ENCODE results near the gene GALNT14. TPM values are rescaled to one million over a fixed set of nuclear protein-coding genes. Genes with fewer than 3 reads are reported as not detected.

Gene GALNT14
- total RNA-seq, 4 donors from 2014 or later, result 0.15 to 0.62 (median 0.35) TPM; not detected in 1

DNA sequence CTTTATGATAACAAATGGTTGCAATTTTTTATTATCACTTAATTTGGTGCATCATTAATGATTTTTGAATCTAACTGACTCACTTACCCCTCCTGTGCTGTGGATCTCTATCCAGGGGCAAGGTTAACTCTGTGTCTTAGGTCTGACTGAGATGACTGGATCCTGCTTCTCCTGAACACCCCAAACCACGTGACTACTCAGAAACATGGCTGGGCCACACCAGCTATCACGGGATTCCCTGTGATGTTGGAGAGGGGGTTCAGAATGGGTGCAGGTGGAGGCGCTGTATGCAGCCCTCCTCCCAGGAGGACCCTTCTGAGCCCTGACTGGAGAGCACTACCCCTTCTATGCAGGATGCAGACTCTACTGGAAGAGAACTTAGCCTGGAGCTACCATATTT lies 178.6 kb downstream of the GALNT14 start:
- 81% methylated on average over 3 of the region's 3 CpGs; no CpG with 5 or more reads in 1 of the 2 donors for WGBS, 2 donors (ENCODE audit: low coverage in 1 of 2)
- no peak overlapping the region for H3K4me3 ChIP-seq
- ATAC-seq, result no peak
- no peaks in the 10 kb centered on the region for H3K9me3 ChIP-seq
- no peak overlapping the region for H3K27ac ChIP-seq
- H3K4me1 ChIP-seq, result peaks cover 0 to 11% (median 0%) of the 10 kb centered on the region in 3 donors
- no peaks in the 10 kb centered on the region for H3K36me3 ChIP-seq
- H3K27me3 ChIP-seq, result peaks cover 8% of the 10 kb centered on the region
- TF ChIP-seq POLR2A (IDR thresholded peaks at IDR 0.05) (no peak), POLR2AphosphoS5 (IDR thresholded peaks at IDR 0.05) (no peak), EP300 (IDR thresholded peaks at IDR 0.05) (no peak)
- TF ChIP-seq, protein P1, sequence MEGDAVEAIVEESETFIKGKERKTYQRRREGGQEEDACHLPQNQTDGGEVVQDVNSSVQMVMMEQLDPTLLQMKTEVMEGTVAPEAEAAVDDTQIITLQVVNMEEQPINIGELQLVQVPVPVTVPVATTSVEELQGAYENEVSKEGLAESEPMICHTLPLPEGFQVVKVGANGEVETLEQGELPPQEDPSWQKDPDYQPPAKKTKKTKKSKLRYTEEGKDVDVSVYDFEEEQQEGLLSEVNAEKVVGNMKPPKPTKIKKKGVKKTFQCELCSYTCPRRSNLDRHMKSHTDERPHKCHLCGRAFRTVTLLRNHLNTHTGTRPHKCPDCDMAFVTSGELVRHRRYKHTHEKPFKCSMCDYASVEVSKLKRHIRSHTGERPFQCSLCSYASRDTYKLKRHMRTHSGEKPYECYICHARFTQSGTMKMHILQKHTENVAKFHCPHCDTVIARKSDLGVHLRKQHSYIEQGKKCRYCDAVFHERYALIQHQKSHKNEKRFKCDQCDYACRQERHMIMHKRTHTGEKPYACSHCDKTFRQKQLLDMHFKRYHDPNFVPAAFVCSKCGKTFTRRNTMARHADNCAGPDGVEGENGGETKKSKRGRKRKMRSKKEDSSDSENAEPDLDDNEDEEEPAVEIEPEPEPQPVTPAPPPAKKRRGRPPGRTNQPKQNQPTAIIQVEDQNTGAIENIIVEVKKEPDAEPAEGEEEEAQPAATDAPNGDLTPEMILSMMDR (IDR thresholded peaks at IDR 0.05), result no peak

DNA sequence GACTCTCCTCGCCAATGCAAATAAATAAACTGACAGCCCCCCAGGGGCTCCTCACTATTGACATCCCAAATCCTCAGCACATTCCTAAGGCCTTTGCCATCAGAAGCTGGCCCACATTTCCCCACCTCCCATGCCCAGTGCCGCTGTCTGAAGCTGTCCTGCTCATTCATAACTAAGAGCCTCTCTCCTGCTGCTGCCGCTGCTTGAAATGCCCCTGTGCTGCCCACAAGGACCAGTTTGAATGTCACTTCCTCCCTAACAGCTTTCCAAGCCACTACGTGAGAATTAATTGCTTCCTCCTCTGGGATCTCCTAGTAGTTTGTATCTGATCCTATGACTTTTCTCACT lies 179.3 kb downstream of the GALNT14 start:
- H3K9me3 ChIP-seq, result no peaks in the 10 kb centered on the region
- peaks cover under 1% of the 10 kb centered on the region for H3K27me3 ChIP-seq
- no peak overlapping the region for H3K27ac ChIP-seq
- peaks cover 0 to 11% (median 0%) of the 10 kb centered on the region in 3 donors for H3K4me1 ChIP-seq
- no peak for ATAC-seq
- no peak for TF ChIP-seq POLR2AphosphoS5 (IDR thresholded peaks at IDR 0.05)
- TF ChIP-seq, protein P1 (IDR thresholded peaks at IDR 0.05), result no peak
- 52 to 60% methylated on average over 1 to 4 of the region's 4 CpGs for WGBS, 2 donors (ENCODE audit: low coverage in 1 of 2)
- H3K4me3 ChIP-seq, result no peak overlapping the region
- no peaks in the 10 kb centered on the region for H3K36me3 ChIP-seq

GRCh38 chr2:30958193-30958917 lies 179.9 kb downstream of the GALNT14 start:
- WGBS, 2 donors (ENCODE audit: low coverage in 1 of 2), result 85 to 87% methylated on average over 12 to 15 of the region's 15 CpGs
- Histone ChIP-seq H3K4me1 (peaks cover 0 to 11% (median 0%) of the 10 kb centered on the region in 3 donors), H3K36me3 (no peaks in the 10 kb centered on the region), H3K27me3 (no peaks in the 10 kb centered on the region), H3K9me3 (no peaks in the 10 kb centered on the region), H3K27ac (no peak overlapping the region), H3K4me3 (no peak overlapping the region)
- ATAC-seq, result no peak
- TF ChIP-seq POLR2A (IDR thresholded peaks at IDR 0.05), result no peak
- TF ChIP-seq EP300 (IDR thresholded peaks at IDR 0.05), result no peak
- no peak for TF ChIP-seq POLR2AphosphoS5 (IDR thresholded peaks at IDR 0.05)
- TF ChIP-seq, protein P1 (IDR thresholded peaks at IDR 0.05), result no peak

- peaks cover 0 to 11% (median 0%) of the 10 kb centered on the region in 3 donors for H3K4me1 ChIP-seq
- WGBS, 2 donors (ENCODE audit: low coverage in 1 of 2), result 100% methylated on average over 1 of the region's 5 CpGs; no CpG with 5 or more reads in 1 of the 2 donors
- no peaks in the 10 kb centered on the region for H3K27me3 ChIP-seq
- H3K4me3 ChIP-seq, result no peak overlapping the region
- H3K27ac ChIP-seq, result no peak overlapping the region
- ATAC-seq, result no peak
- H3K9me3 ChIP-seq, result no peaks in the 10 kb centered on the region
- TF ChIP-seq POLR2A (IDR thresholded peaks at IDR 0.05), result no peak
- no peak for TF ChIP-seq EP300 (IDR thresholded peaks at IDR 0.05)
- TF ChIP-seq, protein P1 (IDR thresholded peaks at IDR 0.05), result no peak
- TF ChIP-seq POLR2AphosphoS5 (IDR thresholded peaks at IDR 0.05), result no peak
- no peaks in the 10 kb centered on the region for H3K36me3 ChIP-seq
Measured at GRCh38 chr2:30957591-30957990, 180.6 kb downstream of the GALNT14 start.

- H3K36me3 ChIP-seq, result no peaks in the 10 kb centered on the region
- no peaks in the 10 kb centered on the region for H3K9me3 ChIP-seq
- H3K4me1 ChIP-seq, result peaks cover 0 to 11% (median 0%) of the 10 kb centered on the region in 3 donors
- no peak for TF ChIP-seq POLR2A (IDR thresholded peaks at IDR 0.05)
- TF ChIP-seq EP300 (IDR thresholded peaks at IDR 0.05), result no peak
- no peak for TF ChIP-seq POLR2AphosphoS5 (IDR thresholded peaks at IDR 0.05)
- no peak overlapping the region for H3K27ac ChIP-seq
- no peaks in the 10 kb centered on the region for H3K27me3 ChIP-seq
- H3K4me3 ChIP-seq, result no peak overlapping the region
- no peak for ATAC-seq
Measured at GRCh38 chr2:30956995-30957394, 181.2 kb downstream of the GALNT14 start.

Data from gastroesophageal sphincter (tissue), 4 donors.